ENCODE data around the gene AKAP17A.

AKAP17A gene

GRCh38 chrX:1576201-1576992, 15.0 kb upstream of the AKAP17A start:
- no peak for TF ChIP-seq CTCF (conservative IDR thresholded peaks at IDR 0.05; ENCODE audit: low read depth, low read length)
- H3K4me3 ChIP-seq (ENCODE audit: low read length), result no peak overlapping the region
- no peak for DNase-seq (ENCODE audit: low read depth)

- DNase-seq (ENCODE audit: low read depth), result no peak
- H3K4me3 ChIP-seq (ENCODE audit: low read length), result no peak overlapping the region
- no peak for TF ChIP-seq CTCF (conservative IDR thresholded peaks at IDR 0.05; ENCODE audit: low read depth, low read length)
Observed at GRCh38 chrX:1577845-1578244, 13.6 kb upstream of the AKAP17A start.

GRCh38 chrX:1578511-1579173, 12.8 kb upstream of the AKAP17A start:
- no peak for DNase-seq (ENCODE audit: low read depth)
- TF ChIP-seq CTCF (conservative IDR thresholded peaks at IDR 0.05; ENCODE audit: low read depth, low read length), result no peak
- H3K4me3 ChIP-seq (ENCODE audit: low read length), result no peak overlapping the region

- TF ChIP-seq CTCF (conservative IDR thresholded peaks at IDR 0.05; ENCODE audit: low read depth, low read length), result peak; percentile 69
- H3K4me3 ChIP-seq (ENCODE audit: low read length), result no peak overlapping the region
- no peak for DNase-seq (ENCODE audit: low read depth)
Observed at GRCh38 chrX:1581132-1581531, 10.3 kb upstream of the AKAP17A start.

GRCh38 chrX:1582686-1583437, 8.5 kb upstream of the AKAP17A start:
- TF ChIP-seq CTCF (conservative IDR thresholded peaks at IDR 0.05; ENCODE audit: low read depth, low read length), result no peak
- H3K4me3 ChIP-seq (ENCODE audit: low read length), result no peak overlapping the region
- no peak for DNase-seq (ENCODE audit: low read depth)

- no peak overlapping the region for H3K4me3 ChIP-seq (ENCODE audit: low read length)
- TF ChIP-seq CTCF (conservative IDR thresholded peaks at IDR 0.05; ENCODE audit: low read depth, low read length), result no peak
- DNase-seq (ENCODE audit: low read depth), result no peak
Observed at GRCh38 chrX:1584237-1585011, 7.0 kb upstream of the AKAP17A start.

All from retinal pigment epithelial cell (primary cell).